HG02938 (cell line): ENCODE results near the gene LRRC9.

Experiments used
- ATAC-seq: cut with Tn5 transposase; IDR thresholded peaks from one replicate; pipeline ENCODE4 v1.9.1; 2021; ENCODE audit warnings: mild to moderate bottlenecking, moderate library complexity; ENCODE audit not compliant: unreplicated experiment

LRRC9 gene

GRCh38 chr14:60106339-60106738, 186.4 kb downstream of the LRRC9 start:
- no peak for ATAC-seq

DNA sequence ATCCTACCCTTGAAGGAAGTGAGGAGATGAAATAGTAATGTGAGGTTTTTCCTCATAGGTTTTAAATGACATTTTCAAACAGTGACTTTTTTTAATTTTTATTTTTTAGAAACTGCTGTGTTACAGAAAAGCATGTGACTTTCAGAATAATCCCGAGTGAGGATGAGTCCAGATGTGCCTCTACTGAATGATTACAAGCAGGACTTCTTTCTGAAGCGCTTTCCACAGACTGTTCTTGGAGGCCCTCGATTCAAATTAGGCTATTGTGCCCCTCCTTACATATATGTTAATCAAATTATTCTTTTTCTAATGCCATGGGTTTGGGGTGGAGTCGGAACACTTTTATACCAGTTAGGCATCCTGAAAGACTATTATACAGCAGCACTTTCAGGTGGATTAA, 187.5 kb downstream of the LRRC9 start:
- ATAC-seq = no peak

DNA sequence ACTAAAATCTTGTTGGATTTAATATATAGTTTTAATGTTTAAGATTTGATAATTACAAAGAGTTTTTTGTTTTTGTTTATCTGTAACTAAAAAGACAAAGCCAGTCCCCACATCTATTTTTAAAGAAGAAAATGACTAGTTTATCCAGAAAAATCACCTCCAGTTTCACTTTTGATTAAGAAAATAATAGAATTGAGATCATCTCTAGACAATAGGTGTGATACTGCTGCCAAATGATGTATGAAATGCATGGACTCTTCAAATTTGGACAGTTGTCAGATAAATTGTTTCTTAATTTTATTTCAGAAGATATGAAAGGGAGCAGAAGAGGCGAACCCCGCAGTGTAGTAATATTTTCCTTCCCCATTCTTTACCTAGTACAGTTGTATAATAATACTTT, 191.8 kb downstream of the LRRC9 start:
- ATAC-seq = no peak
